IPS DF 19.7 (cell line): Measurements from ENCODE around the gene ADD3.
A peak's percentile ranks its signal among the peaks of the same experiment; 100 is the strongest.

ENCODE experiments used
- DNase-seq: peaks from one replicate; pipeline ENCODE4 v3.0.0-alpha.2; 2013; ENCODE audit warnings: low read depth, low spot score

ADD3 gene

DNA sequence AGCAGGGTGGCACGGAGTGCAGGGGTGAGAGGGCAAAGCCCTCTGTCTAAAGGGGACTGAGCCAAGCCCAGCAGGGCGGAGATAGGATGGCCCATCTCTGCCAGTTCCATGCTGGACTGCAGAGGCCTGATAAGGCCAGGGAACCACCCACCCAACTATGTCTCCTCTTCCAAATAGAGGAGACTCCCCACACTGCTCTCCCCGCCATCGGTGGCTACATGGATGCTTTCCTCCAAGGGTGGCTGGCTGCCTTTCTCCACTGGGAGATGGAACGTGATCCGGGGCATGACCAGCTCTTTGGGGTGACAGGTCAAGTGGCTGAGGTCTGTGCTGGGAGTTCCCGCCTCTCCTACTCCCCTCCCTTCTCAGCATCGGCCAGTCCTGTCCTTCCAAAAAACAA, 141.5 kb downstream of the ADD3 start:
- no peak for DNase-seq

DNA sequence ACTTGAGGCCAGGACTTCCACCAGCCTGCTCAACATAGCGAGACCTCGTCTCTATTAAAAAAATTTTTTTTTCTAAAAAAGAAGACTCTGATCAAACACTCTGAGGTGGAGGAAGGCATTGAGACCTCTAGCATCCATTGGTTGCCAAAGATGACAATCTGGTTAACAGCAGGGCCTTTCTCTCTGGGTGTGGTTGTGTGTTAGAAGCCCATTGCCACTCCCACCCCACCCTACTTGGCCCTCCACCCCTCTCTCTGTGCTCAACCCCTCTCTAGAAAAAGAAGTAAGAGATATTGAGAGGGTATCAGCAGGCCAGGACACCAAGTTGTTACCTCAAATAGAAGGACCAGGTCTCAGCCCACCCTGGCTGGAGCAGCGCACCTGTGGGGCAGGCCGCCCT, 142.3 kb downstream of the ADD3 start:
- DNase-seq = no peak

- DNase-seq = no peak
Measured at GRCh38 chr10:110150981-110151380, 143.2 kb downstream of the ADD3 start.

- no peak for DNase-seq
Measured at GRCh38 chr10:110151467-110151866, 143.7 kb downstream of the ADD3 start.

DNA sequence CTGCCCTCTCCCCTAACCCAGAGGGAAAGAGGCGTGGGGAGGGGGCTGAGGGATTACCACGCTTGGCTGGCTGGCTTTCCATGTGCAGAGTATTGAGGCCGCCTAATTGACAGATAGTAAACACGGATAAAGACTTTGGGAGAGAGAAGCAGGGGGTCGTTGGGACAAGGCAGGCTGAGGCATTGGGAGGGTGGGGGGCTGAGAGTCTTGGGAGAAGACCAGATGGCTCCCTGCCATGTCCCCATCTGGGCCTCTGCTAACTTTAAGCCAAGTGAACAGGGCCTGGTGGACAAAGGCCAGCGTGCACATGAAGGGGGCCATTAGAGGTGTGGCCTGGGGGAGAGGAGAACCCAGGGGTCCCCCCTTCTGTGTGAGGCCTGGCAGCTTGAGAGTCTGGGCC, 144.2 kb downstream of the ADD3 start:
- DNase-seq = no peak

GRCh38 chr10:110153396-110153795, 145.6 kb downstream of the ADD3 start:
- DNase-seq = no peak

DNA sequence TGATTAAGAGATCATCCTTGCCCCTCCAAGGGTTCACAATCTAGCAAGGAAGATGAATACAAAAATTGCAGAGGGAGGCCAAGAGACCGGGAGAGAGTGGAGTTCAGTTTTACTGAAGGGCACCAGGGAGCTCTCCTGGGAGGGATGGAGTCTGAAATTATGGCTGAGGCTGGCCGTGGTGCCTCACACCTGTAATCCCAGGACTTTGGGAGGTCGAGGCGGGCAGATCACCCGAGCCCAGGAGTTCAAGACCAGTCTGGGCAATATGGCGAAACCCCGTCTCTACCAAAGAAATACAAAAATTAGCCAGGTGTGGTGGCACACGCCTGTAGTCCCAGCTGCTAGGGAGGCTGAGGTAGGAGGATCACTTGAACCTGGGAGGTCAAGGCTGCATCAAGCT, 148.3 kb downstream of the ADD3 start:
- DNase-seq = no peak

GRCh38 chr10:110158051-110159005, 150.5 kb downstream of the ADD3 start:
- no peak for DNase-seq

- DNase-seq = no peak
Measured at GRCh38 chr10:110160081-110160480, 152.3 kb downstream of the ADD3 start.

DNA sequence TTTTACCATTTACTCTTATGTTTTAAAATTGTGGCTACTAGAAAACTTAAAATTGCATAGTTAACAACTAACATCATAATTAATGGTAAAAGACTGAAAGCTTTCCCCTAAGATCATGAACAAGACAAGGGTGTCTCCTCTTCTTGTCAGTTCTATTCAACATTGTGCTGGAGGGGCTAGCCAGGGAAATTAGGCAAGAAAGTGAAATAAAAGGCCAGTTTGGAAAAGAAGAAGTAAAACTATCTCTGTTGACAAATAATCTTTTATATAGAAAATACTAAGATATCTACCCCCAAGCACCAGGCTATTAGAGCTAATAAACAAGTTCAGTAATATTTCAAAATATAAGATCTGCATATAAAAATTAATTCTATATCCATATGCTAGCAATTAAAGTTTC, 152.7 kb downstream of the ADD3 start:
- DNase-seq = no peak

- no peak for DNase-seq
Measured at GRCh38 chr10:110162741-110163145, 155.0 kb downstream of the ADD3 start.

DNA sequence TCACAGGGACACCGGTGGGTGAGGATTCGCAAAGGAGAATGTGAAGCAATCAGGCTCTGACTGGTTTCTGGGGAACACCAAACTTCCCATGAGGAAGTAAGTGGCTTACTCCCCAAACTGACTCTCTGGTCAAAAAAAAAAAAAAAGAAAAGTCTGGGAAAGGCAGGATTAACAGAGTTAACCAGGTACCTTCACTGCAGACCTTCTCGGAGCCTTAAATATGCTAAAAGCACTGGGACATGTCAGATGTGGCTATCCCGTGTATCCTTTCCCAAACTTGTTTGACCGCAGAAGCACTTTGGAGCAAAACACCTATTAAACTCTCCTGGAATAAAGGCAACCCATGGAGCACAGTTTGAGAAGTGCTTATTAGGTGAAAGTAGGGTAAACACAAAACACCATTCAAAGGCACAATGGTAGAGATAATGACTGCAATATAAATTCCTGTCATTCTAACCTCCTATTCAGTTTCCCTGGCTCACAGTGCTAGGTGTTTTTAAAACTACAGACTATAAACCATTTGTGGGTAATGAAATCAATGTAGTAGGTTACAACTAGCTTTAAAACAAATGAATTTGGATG, 155.5 kb downstream of the ADD3 start:
- no peak for DNase-seq

GRCh38 chr10:110163841-110164240, 156.1 kb downstream of the ADD3 start:
- no peak for DNase-seq

GRCh38 chr10:110165239-110165638, 157.5 kb downstream of the ADD3 start:
- DNase-seq = no peak

DNA sequence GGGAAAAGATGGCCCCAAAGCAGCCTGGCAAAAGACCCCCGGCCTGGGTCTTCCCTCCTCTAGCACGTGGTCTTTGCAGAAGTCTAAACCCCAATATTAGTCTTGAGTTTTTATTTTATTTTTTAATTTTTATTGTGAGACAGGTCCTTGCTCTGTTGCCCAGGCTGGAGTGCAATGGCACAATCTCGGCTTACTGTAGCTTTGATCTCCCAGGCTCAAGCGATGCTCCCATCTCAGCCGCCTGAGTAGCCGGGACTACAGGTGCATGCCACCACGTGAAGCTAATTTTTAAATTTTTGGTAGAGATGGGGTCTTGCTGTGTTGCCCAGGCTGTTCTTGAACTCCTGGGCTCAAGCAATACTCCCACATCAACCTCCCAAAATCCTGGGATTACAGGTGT, 159.4 kb downstream of the ADD3 start:
- DNase-seq = no peak

DNA sequence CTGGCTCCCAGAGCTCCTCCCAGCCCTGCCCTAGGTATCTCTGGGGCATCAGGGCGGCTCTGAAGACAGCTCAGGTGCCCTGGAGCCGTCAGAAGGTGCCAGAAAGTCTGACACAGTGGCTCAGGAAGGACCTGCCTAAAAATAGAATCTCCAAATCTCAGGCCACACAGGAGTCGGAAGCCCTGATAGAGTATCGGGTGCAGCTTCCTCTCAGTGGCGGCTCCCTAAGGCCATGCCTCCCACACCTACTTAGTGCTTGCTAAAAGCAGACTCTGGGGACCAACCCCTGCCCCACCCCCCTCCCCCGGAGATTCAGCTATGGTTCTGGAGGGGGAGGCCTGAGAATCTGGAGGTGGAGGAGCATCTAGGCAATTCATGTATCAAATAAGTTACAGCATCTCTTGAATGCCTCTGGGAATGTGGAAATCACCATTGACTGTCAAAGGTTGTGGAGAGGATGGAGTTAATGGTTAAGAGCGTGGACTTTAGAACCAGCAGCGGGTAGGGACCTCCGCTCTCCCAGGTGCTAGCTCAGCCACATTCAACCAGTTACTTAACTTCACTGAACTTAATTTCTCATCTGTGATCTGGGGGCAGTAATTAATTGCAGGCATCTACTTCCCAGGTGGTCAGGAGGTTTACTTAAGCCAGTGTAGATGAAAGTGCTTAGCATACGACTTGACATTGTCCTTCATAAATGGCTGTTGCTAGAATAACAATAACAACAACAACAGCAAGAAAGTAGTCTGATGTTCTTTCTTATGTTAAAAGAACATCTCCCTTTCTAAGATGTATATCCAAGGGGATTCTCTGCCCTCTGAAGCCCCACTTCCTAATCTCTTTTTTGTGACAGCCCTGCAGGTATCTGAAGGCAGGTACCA, 161.1 kb downstream of the ADD3 start:
- peak; percentile 92 for DNase-seq

DNA sequence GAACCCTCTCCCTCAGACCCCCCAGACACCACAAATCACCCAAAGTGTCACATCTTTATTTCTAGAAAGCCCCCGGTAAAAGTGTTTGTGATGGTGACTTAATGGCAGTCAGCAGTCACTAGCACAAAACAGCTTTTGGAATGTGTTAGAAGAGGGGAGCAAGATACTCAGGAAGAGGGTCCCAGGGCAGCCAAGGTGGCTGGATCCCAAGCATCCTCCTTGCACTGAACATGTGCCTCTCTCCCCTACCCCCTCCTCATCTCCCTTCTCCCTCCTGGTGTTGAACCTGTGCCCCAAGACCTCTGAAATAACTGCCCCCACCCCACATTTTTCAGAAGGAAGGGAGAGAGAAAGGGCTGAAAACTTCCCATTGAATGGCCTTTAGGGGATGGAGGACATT, 161.8 kb downstream of the ADD3 start:
- no peak for DNase-seq

- DNase-seq = no peak
Measured at GRCh38 chr10:110170142-110170971, 162.6 kb downstream of the ADD3 start.

DNA sequence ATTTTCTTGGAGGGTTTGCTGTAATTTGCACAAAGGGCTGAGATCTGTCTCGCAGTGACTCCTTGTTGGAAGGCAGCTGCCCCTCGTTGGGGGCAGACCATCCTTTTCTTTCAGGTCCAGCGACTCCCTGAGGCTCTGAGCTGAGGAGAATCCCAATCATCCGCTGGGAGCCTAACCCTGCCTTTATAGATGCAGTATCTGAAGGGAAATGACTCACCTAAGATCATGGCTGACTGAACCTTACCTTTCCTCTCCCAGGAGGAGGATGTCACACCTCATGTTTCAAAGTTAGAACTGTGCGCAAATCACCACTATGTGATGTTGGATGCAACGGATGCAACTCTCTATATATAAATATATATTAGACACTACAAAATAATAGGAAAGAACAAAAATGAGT, 163.2 kb downstream of the ADD3 start:
- DNase-seq = no peak

DNA sequence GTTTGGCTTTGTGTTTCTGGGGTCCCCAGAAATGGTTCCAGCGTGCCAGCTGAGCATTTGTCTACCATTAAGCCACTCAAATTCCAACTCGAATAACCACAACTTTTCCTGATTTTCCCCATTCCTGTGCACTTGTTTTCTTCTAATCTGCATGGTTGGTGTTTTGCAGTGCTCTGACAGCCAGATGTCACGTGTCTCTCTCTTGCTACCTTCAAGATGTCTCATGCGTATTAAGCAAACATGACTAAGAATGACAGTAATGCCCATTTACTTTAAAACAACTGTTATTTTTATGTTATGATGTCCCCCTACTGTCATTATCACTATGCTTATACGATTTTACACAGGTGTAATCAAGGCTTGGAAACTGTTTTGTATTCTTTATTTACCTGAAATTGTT, 164.4 kb downstream of the ADD3 start:
- DNase-seq = no peak

DNA sequence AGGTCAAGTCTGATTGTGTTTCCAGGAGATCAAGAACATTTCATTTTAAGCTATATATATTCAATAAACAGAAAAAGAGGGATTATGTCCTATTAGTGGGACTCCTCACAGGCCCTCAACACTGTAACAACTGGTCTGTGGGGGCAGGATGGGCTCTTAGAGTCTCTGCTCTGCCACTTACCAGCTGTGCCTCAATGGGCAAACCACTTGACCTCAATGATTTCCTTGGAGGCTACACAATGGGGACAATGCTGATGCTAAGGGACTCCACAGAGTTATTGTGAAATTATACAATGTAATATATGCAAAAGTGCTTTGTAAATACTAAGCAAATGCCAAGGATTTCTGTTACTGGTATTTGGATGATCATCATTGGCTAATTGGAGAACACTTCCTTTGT, 166.4 kb downstream of the ADD3 start:
- no peak for DNase-seq
